H1 (cell line): Measurements from ENCODE around the gene VWF.

Experiments used
- BACH1 ChIP-seq: IDR thresholded peaks from 2 replicates; pipeline ENCODE4 v1.6.1; 2012; ENCODE audit warnings: low read length, improper control_type of control experiment
- CBX8 ChIP-seq: fragments of 300-800, 300-1000 bp; sonication (generic); IDR thresholded peaks from 2 replicates; pipeline ENCODE4 v1.7.1; 2016; ENCODE audit warnings: low read depth, low read length, borderline replicate concordance
- CEBPB ChIP-seq: IDR thresholded peaks from 2 replicates; pipeline ENCODE4 v1.6.1; 2012; ENCODE audit warnings: low read depth, low read length
- CHD2 ChIP-seq: IDR thresholded peaks from 2 replicates; pipeline ENCODE4 v1.6.1; 2012; ENCODE audit warnings: low read length, improper control_type of control experiment
- JUN ChIP-seq: IDR thresholded peaks from 2 replicates; pipeline ENCODE4 v1.6.1; 2011; ENCODE audit warnings: low read depth, mild to moderate bottlenecking, improper control_type of control experiment, low read length
- POLR2A ChIP-seq, 2 experiments: IDR thresholded peaks; 1 replicate in 1 of 2; 2 replicates in 1 of 2; pipeline ENCODE4 v1.6.1; 2011; ENCODE audit warnings: low read depth in 2 of 2, low read length in 2 of 2, mild to moderate bottlenecking in 2 of 2; ENCODE audit errors: control extremely low read depth in 1 of 2
- POLR2AphosphoS5 ChIP-seq: IDR thresholded peaks from 2 replicates; pipeline ENCODE4 v1.6.1; 2011; ENCODE audit warnings: low read depth, low read length
- SIX5 ChIP-seq: IDR thresholded peaks from 2 replicates; pipeline ENCODE4 v1.6.1; 2011; ENCODE audit warnings: mild to moderate bottlenecking, low read depth, low read length
- SP1 ChIP-seq: IDR thresholded peaks from 2 replicates; pipeline ENCODE4 v1.6.1; 2011; ENCODE audit warnings: low read depth, low read length
- SRF ChIP-seq: IDR thresholded peaks from 2 replicates; pipeline ENCODE4 v1.6.1; 2011; ENCODE audit warnings: mild to moderate bottlenecking, low read depth, low read length, moderate library complexity
- SUZ12 ChIP-seq: fragments of 200-600 bp; sonication (generic); IDR thresholded peaks from 2 replicates; pipeline ENCODE4 v1.6.1; 2012; ENCODE audit warnings: mild to moderate bottlenecking, inconsistent platforms, low read length, moderate library complexity, mixed read lengths
- TAF1 ChIP-seq: IDR thresholded peaks from 2 replicates; pipeline ENCODE4 v1.6.1; 2011; ENCODE audit warnings: mild to moderate bottlenecking, low read depth, low read length
- TF ChIP-seq, protein P1 (sequence below), 3 experiments: IDR thresholded peaks; 1 replicate in 2 of 3; 2 replicates in 1 of 3; pipeline versions ENCODE4 v1.5.1 to v1.6.1; 2011; ENCODE audit warnings: low read length in 3 of 3, mild to moderate bottlenecking in 3 of 3, inconsistent platforms in 2 of 3, low read depth in 1 of 3, moderate library complexity in 1 of 3; ENCODE audit not compliant: insufficient read depth in 1 of 3; ENCODE audit errors: control extremely low read depth in 1 of 3
- TF ChIP-seq, protein P2 (sequence below): IDR thresholded peaks from 2 replicates; pipeline ENCODE4 v1.6.1; 2012; ENCODE audit warnings: inconsistent platforms

- TF ChIP-seq POLR2A (IDR thresholded peaks at IDR 0.05; ENCODE audit: control extremely low read depth in 1 of 2, low read depth in 2 of 2, low read length in 2 of 2): no peak
- no peak for TF ChIP-seq SP1
- no peak for TF ChIP-seq CBX8
- no peak for TF ChIP-seq POLR2AphosphoS5
- TF ChIP-seq, protein P1, sequence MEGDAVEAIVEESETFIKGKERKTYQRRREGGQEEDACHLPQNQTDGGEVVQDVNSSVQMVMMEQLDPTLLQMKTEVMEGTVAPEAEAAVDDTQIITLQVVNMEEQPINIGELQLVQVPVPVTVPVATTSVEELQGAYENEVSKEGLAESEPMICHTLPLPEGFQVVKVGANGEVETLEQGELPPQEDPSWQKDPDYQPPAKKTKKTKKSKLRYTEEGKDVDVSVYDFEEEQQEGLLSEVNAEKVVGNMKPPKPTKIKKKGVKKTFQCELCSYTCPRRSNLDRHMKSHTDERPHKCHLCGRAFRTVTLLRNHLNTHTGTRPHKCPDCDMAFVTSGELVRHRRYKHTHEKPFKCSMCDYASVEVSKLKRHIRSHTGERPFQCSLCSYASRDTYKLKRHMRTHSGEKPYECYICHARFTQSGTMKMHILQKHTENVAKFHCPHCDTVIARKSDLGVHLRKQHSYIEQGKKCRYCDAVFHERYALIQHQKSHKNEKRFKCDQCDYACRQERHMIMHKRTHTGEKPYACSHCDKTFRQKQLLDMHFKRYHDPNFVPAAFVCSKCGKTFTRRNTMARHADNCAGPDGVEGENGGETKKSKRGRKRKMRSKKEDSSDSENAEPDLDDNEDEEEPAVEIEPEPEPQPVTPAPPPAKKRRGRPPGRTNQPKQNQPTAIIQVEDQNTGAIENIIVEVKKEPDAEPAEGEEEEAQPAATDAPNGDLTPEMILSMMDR (IDR thresholded peaks at IDR 0.05; ENCODE audit: control extremely low read depth in 1 of 3, insufficient read depth in 1 of 3, low read depth in 1 of 3, low read length in 3 of 3): no peak
- TF ChIP-seq SIX5: no peak
- TF ChIP-seq CEBPB: no peak
- no peak for TF ChIP-seq JUN
- TF ChIP-seq BACH1: no peak
- no peak for TF ChIP-seq SUZ12
- no peak for TF ChIP-seq SRF
- no peak for TF ChIP-seq CHD2
- TF ChIP-seq TAF1: no peak
- TF ChIP-seq, protein P2, sequence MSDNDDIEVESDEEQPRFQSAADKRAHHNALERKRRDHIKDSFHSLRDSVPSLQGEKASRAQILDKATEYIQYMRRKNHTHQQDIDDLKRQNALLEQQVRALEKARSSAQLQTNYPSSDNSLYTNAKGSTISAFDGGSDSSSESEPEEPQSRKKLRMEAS: no peak
Observed at GRCh38 chr12:6116471-6117021, 7.9 kb downstream of the VWF start.
